VCaP (cell line): ENCODE data around the gene CAMTA1.
A peak's percentile ranks its signal among the peaks of the same experiment; 100 is the strongest.

Experiments
- H3K27ac ChIP-seq: fragments of 450-650 bp; 2 replicates; pipeline ENCODE4 v1.5.1; 2017
- CTCF ChIP-seq: fragments of 450-650 bp; conservative IDR thresholded peaks from 2 replicates; pipeline ENCODE4 v1.5.1; 2017; ENCODE audit warnings: mild to moderate bottlenecking, moderate library complexity

Gene CAMTA1

GRCh38 chr1:7185721-7186120 lies 400.5 kb downstream of the CAMTA1 start:
- no peak for TF ChIP-seq CTCF
- H3K27ac ChIP-seq, result no peak overlapping the region

- TF ChIP-seq CTCF, result peak; percentile 34
- H3K27ac ChIP-seq, result no peak overlapping the region
Measured at GRCh38 chr1:7186382-7187111, 401.3 kb downstream of the CAMTA1 start.

- no peak overlapping the region for H3K27ac ChIP-seq
- no peak for TF ChIP-seq CTCF
Measured at GRCh38 chr1:7187112-7187493, 401.8 kb downstream of the CAMTA1 start.

- TF ChIP-seq CTCF, result no peak
- H3K27ac ChIP-seq, result no peak overlapping the region
Measured at GRCh38 chr1:7190261-7190660, 405.0 kb downstream of the CAMTA1 start.

DNA sequence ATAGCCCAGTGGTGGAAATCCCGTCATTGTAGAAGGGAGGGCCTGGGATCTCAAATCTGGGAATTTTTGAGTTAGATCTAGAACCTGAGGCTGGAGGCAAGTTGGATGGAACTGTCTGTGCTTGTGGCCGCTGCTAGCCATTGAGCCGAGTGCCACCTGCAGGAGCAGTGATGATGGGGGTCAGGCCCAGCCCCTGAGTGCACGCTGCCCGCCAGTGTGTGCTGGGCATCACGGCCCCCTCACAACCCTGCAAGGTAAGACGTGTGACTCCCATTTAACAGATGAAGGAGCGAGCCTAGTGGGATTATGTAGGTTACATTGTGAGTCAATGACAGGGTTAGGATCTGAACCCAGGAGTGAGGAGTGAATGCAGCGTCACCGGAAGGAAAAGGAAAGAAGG lies 407.2 kb downstream of the CAMTA1 start:
- TF ChIP-seq CTCF, result no peak
- H3K27ac ChIP-seq, result no peak overlapping the region

DNA sequence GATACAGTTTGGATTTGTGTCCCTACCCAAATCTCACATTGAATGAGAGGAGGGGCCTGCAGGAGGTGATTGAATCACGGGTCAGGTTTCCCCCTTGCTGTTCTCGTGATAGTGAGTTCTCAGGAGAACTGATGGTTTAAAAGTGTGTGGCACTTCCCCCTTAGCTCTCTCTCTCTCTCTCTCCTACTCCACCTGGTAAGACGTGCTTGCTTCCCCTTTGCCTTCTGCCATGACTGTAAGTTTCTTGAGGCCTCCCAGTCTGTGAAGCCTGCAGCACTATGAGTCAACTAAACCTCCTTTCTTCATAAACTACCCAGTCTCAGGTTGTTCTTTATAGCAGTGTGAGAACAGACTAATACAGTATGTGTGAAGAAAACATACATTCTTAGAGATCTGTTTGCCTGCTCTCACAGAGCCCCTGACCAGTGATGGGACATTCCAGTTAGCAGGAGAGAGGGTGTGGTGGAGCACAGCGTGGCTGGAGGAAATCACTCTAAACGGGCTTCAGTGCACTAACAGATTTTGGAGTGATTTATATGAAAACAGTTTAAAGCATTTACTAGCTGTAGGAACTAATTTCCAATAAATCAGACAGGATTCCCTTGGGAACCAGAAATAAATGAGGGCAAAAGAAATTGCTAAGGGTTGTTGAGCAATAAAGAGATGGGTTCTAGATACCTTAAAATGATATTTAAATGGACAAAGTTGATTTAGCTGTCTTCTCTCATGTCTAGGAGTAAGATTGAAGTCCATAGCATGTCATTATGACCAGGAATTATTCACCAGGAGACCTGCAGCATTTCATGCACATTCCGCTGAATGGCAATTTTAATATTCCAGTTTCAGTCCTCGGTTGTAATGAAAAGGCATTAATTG lies 411.0 kb downstream of the CAMTA1 start:
- H3K27ac ChIP-seq, result no peak overlapping the region
- TF ChIP-seq CTCF, result no peak

DNA sequence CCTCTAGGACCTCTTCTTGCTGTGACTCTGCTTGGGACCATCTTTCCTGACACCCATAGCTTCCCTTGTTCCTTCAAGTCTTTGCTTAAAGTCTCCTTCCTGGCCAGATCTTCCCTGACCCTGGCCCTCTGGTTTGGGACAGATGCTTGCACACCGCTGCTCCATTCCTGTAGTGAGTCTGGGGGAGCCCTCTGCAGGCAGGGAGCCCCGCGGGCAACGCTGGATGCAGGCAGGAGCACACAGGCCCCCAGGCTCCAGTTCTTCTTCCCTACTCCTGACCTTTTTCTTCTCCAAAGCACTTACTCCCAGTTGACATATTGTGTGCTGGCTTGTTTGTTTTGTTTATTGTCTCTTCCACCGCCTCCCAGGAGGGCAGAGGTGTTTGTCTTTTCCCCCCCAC lies 413.4 kb downstream of the CAMTA1 start:
- TF ChIP-seq CTCF, result no peak
- peak overlapping the region; percentile 48; the same call in 1 of the 2 replicates for H3K27ac ChIP-seq
